Ovary (tissue), 9 donors: ENCODE results near the gene RFX1. TPM values are rescaled to one million over a fixed set of nuclear protein-coding genes. Genes with fewer than 3 reads are reported as not detected.

Experiments
- DNase-seq, 5 donors: peaks; one replicate each; pipeline ENCODE4 v3.0.0-alpha.2; 2019 to 2020
- H3K27ac ChIP-seq, 2 donors: fragments of 200-600 bp; one replicate each; pipeline versions ENCODE4 v1.5.1 to v1.8.0; 2019 to 2022
- H3K27me3 ChIP-seq: fragments of 200-600 bp; one replicate; pipeline ENCODE4 v1.8.0; 2022
- H3K36me3 ChIP-seq: fragments of 200-600 bp; sonication (generic); one replicate; pipeline ENCODE4 v1.5.1; 2019
- H3K4me1 ChIP-seq: one replicate; pipeline ENCODE4 v1.8.1; 2013; ENCODE audit warnings: mild to moderate bottlenecking, moderate library complexity; ENCODE audit not compliant: insufficient read depth
- H3K4me3 ChIP-seq: fragments of 200-600 bp; sonication (generic); one replicate; pipeline ENCODE4 v1.5.1; 2017
- H3K9me3 ChIP-seq, 2 donors: fragments of 200-600 bp in 1 of 2; sonication (generic) in 1 of 2; one replicate each; pipeline versions ENCODE4 v1.5.1 to v1.8.1; 2013 to 2019; ENCODE audit warnings: mild to moderate bottlenecking in 1 of 2, moderate library complexity in 1 of 2
- EP300 ChIP-seq: sonication (generic); formaldehyde crosslinking; IDR thresholded peaks from one replicate; pipeline ENCODE4 v1.6.1; 2017; ENCODE audit warnings: antibody characterized with exemption
- POLR2A ChIP-seq: fragments of 450-650 bp; IDR thresholded peaks from one replicate; pipeline ENCODE4 v1.6.1; 2017; ENCODE audit warnings: antibody characterized with exemption, mild to moderate bottlenecking, moderate library complexity
- WGBS, 3 donors: extraction: QIAGEN DNeasy Blood & Tissue Kit in 1 of 3; methylation state at CpG; one replicate each; pipeline versions ENCODE4 v1.1.5 to v1.1.7; 2013 to 2017; 5-methylcytosine and 5-hydroxymethylcytosine counted together
- intact Hi-C, 4 donors: fragments of 100-400 bp; cut with DNase I; formaldehyde crosslinking; loops; one replicate each; pipeline versions ENCODE4 v1.11.0 to v1.15.1; 2022 to 2023
- polyA plus RNA-seq, 2 donors: library from polyadenylated mRNA; stranded (reverse); fragments of 200-250 nt in 1 of 2; fragments of 350-450 nt in 1 of 2; fragmentation: Illumina TruSeq in 1 of 2; extraction: RNeasy Lipid Tissue Mini Kit (QIAGEN cat#74804) in 1 of 2; gene quantifications; one replicate each; pipeline ENCODE4 v1.2.3, GENCODE V29; 2013 to 2014
- total RNA-seq, 7 donors: library from RNA; depleted of rRNA in 2 of 7; stranded (reverse); fragments of >200 nt in 2 of 7; fragmentation: NEBNext Ultra II Directional in 3 of 7; extraction: Animal tissue kit (Norgen Biotek cat#: 25700) in 3 of 7; gene quantifications; one replicate each; pipeline versions ENCODE4 v1.1.0 to v1.2.4, GENCODE V29; 2016 to 2023
- TF ChIP-seq, protein P1 (sequence below), 3 donors: fragments of 450-650 bp in 2 of 3; fragments of 200-600 bp in 1 of 3; IDR thresholded peaks; one replicate each; pipeline versions ENCODE4 v1.5.1 to v1.8.0; 2016 to 2022; ENCODE audit warnings: antibody characterized with exemption in 3 of 3, mild to moderate bottlenecking in 1 of 3
- donor health status: DM: no; HTN: no; CAD: no; lungs with moderate emphysema.
- donor health status: DM: no; HTN: no; CAD: no.
- donor health status: Bipolar disorder and iron deficiency.
- donor health status: DM: yes; HTN: yes; CAD: no.
- donor health status: DM: no; HTN: no; CAD: no.
- donor health status: DM: yes; HTN: yes; CAD: no.

RFX1 gene
- total and polyA plus RNA-seq, 9 donors, result 1.2 to 16.1 (median 13.1) TPM

DNA sequence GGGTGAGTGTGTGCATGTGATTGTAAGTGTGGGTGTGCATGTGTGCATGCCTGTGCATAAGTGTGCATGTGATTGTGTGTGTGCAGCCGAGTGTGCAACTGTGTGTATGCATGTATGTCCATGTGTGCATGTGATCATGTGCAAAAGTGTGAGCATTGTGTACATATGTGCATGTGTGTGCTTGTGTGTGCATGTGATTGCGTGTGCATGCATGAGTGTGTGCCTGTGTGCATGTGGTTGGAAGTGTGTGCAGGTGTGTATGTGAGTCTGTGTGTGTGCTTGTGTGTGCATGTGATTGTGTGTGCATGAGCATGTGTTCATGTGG, 71.4 kb downstream of the RFX1 start:
- 85 to 96% (median 95%) methylated on average over 2 of the region's 2 CpGs for WGBS, 3 donors
- H3K9me3 ChIP-seq, result no peaks in the 10 kb centered on the region
- no peaks in the 10 kb centered on the region for H3K36me3 ChIP-seq
- no peak overlapping the region for H3K27ac ChIP-seq
- no peak overlapping the region for H3K4me3 ChIP-seq
- no peaks in the 10 kb centered on the region for H3K27me3 ChIP-seq
- no peak for TF ChIP-seq POLR2A
- TF ChIP-seq, protein P1, sequence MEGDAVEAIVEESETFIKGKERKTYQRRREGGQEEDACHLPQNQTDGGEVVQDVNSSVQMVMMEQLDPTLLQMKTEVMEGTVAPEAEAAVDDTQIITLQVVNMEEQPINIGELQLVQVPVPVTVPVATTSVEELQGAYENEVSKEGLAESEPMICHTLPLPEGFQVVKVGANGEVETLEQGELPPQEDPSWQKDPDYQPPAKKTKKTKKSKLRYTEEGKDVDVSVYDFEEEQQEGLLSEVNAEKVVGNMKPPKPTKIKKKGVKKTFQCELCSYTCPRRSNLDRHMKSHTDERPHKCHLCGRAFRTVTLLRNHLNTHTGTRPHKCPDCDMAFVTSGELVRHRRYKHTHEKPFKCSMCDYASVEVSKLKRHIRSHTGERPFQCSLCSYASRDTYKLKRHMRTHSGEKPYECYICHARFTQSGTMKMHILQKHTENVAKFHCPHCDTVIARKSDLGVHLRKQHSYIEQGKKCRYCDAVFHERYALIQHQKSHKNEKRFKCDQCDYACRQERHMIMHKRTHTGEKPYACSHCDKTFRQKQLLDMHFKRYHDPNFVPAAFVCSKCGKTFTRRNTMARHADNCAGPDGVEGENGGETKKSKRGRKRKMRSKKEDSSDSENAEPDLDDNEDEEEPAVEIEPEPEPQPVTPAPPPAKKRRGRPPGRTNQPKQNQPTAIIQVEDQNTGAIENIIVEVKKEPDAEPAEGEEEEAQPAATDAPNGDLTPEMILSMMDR (IDR thresholded peaks at IDR 0.05), result no peak
- TF ChIP-seq EP300, result no peak
- H3K4me1 ChIP-seq, result peaks cover 6% of the 10 kb centered on the region
- no peak for DNase-seq
- intact Hi-C loops, result no loop called here

- intact Hi-C loops, result no loop called here
- WGBS, 3 donors, result 88 to 91% (median 89%) methylated on average over 37 to 42 of the region's 42 CpGs
- no peaks in the 10 kb centered on the region for H3K9me3 ChIP-seq
- no peak overlapping the region for H3K27ac ChIP-seq
- H3K4me1 ChIP-seq, result peaks cover 3% of the 10 kb centered on the region
- no peaks in the 10 kb centered on the region for H3K36me3 ChIP-seq
- TF ChIP-seq, protein P1 (IDR thresholded peaks at IDR 0.05), result no peak
- TF ChIP-seq EP300 (no peak), POLR2A (no peak)
- DNase-seq, result no peak
- no peak overlapping the region for H3K4me3 ChIP-seq
- no peaks in the 10 kb centered on the region for H3K27me3 ChIP-seq
Observed at GRCh38 chr19:13932911-13933393, 73.2 kb downstream of the RFX1 start.

- 91 to 97% (median 92%) methylated on average over 6 of the region's 6 CpGs for WGBS, 3 donors
Observed at GRCh38 chr19:13932149-13932637, 73.9 kb downstream of the RFX1 start.

DNA sequence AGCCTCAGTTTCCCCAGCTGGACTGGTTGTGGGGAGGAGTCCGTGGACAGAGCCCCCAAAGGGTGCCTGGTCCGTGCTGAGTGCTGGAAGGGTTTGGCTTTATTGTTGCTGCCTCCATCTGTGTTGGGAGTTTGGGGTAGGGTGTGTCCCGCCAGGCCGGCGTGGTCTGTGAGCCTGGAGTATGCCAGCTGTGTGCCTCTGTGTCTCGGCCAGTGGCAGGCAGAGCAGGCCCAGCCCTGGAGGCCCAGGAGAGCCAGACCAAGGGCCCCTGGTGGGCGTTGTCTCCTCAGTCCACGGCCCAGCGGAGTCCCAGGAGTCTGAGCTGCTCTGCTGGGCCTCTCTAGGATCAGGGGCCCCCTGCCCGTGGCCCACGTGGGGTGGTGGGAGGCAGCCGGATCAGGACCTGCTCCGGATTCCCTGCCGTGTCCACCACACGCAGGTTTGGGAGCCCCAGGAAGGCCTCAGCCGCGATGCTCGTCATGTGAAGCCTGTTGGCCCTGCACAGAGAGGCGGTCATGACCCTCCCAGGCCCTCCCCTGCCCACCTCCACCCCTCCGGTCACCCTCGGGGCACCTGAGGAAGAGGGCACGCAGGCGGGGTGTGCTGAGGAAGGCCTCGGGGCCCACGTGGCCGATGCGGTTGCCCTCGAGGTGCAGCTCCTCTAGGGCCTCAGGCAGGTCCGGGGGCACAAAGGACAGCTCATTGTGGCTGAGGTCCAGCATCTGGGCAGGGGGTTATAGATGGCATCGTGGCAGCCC, 74.5 kb downstream of the RFX1 start:
- intact Hi-C loops, result no loop called here
- no peak overlapping the region for H3K4me3 ChIP-seq
- H3K9me3 ChIP-seq, result no peaks in the 10 kb centered on the region
- TF ChIP-seq, protein P1 (IDR thresholded peaks at IDR 0.05), result no peak
- TF ChIP-seq POLR2A (no peak), EP300 (no peak)
- DNase-seq, result no peak
- H3K36me3 ChIP-seq, result no peaks in the 10 kb centered on the region
- H3K27me3 ChIP-seq, result no peaks in the 10 kb centered on the region
- no peaks in the 10 kb centered on the region for H3K4me1 ChIP-seq
- H3K27ac ChIP-seq, result no peak overlapping the region
- WGBS, 3 donors, result 78 to 83% (median 79%) methylated on average over 25 to 30 of the region's 30 CpGs

More at GRCh38 chr19:13932149-13932637, 73.9 kb downstream of the RFX1 start:
- no peak overlapping the region for H3K4me3 ChIP-seq
- no peaks in the 10 kb centered on the region for H3K4me1 ChIP-seq
- no peaks in the 10 kb centered on the region for H3K36me3 ChIP-seq
- no peak for TF ChIP-seq EP300
- TF ChIP-seq POLR2A, result no peak
- TF ChIP-seq, protein P1 (IDR thresholded peaks at IDR 0.05), result no peak
- no peaks in the 10 kb centered on the region for H3K9me3 ChIP-seq
- intact Hi-C loops, result no loop called here
- H3K27ac ChIP-seq, result no peak overlapping the region
- DNase-seq, result no peak
- H3K27me3 ChIP-seq, result no peaks in the 10 kb centered on the region
